NCI-H510A (cell line): Measurements from ENCODE around the gene DPYD.

Experiments used
- DNase-seq: peaks from one replicate; lab custom pipeline; 2025; lab: John Stamatoyannopoulos, UW

The DPYD gene

GRCh38 chr1:97427371-97427770 is 493.5 kb downstream of the DPYD start:
- DNase-seq: no peak

- DNase-seq: no peak
Measured at GRCh38 chr1:97424209-97424608, 496.6 kb downstream of the DPYD start.

- no peak for DNase-seq
Measured at GRCh38 chr1:97423403-97423802, 497.4 kb downstream of the DPYD start.

GRCh38 chr1:97417661-97418060 is 503.2 kb downstream of the DPYD start:
- no peak for DNase-seq

- DNase-seq: no peak
Measured at GRCh38 chr1:97414682-97415312, 506.0 kb downstream of the DPYD start.

GRCh38 chr1:97412737-97413136 is 508.1 kb downstream of the DPYD start:
- DNase-seq: no peak

GRCh38 chr1:97412166-97412565 is 508.7 kb downstream of the DPYD start:
- no peak for DNase-seq

GRCh38 chr1:97396463-97396862 is 524.4 kb downstream of the DPYD start:
- DNase-seq: no peak

GRCh38 chr1:97392701-97393100 is 528.1 kb downstream of the DPYD start:
- no peak for DNase-seq

GRCh38 chr1:97385536-97386277 is 535.1 kb downstream of the DPYD start:
- no peak for DNase-seq

- no peak for DNase-seq
Measured at GRCh38 chr1:97384294-97384968, 536.4 kb downstream of the DPYD start.

- DNase-seq: no peak
Measured at GRCh38 chr1:97383797-97384196, 537.0 kb downstream of the DPYD start.

GRCh38 chr1:97382206-97382605 is 538.6 kb downstream of the DPYD start:
- DNase-seq: no peak

GRCh38 chr1:97379387-97380075 is 541.3 kb downstream of the DPYD start:
- no peak for DNase-seq

GRCh38 chr1:97378596-97378995 is 542.2 kb downstream of the DPYD start:
- DNase-seq: no peak

- no peak for DNase-seq
Measured at GRCh38 chr1:97377432-97378034, 543.3 kb downstream of the DPYD start.

GRCh38 chr1:97373000-97373399 is 547.8 kb downstream of the DPYD start:
- DNase-seq: no peak

GRCh38 chr1:97372531-97372930 is 548.3 kb downstream of the DPYD start:
- DNase-seq: no peak

GRCh38 chr1:97368296-97368695 is 552.5 kb downstream of the DPYD start:
- DNase-seq: no peak

- no peak for DNase-seq
Measured at GRCh38 chr1:97366984-97367383, 553.9 kb downstream of the DPYD start.

- no peak for DNase-seq
Measured at GRCh38 chr1:97365026-97365425, 555.8 kb downstream of the DPYD start.

- DNase-seq: no peak
Measured at GRCh38 chr1:97364086-97364485, 556.7 kb downstream of the DPYD start.
